Lower lobe of right lung (tissue), 2 donors: ENCODE results near the gene SLCO4C1. TPM values are rescaled to one million over a fixed set of nuclear protein-coding genes. Genes with fewer than 3 reads are reported as not detected.
"Not testable (repeated sequence)": the region's sequence is repeated elsewhere in the genome, so short reads cannot be mapped to it uniquely, and the experiment has no call there.

Experiments
- ATAC-seq, 2 donors: fragments of 200-7000 bp; cut with Tn5 transposase; one replicate each; pipeline ENCODE4 v1.9.1; 2020 to 2022; ENCODE audit warnings: mild to moderate bottlenecking in 2 of 2, moderate library complexity in 2 of 2
- DNase-seq: peaks from one replicate; pipeline ENCODE4 v3.0.0-alpha.2; 2020
- H3K27ac ChIP-seq: fragments of 200-600 bp; one replicate; pipeline ENCODE4 v1.8.0; 2022
- H3K27me3 ChIP-seq: fragments of 200-600 bp; one replicate; pipeline ENCODE4 v1.8.0; 2022; ENCODE audit warnings: low read depth
- H3K36me3 ChIP-seq: fragments of 200-600 bp; one replicate; pipeline ENCODE4 v1.8.0; 2022; ENCODE audit warnings: mild to moderate bottlenecking
- H3K4me1 ChIP-seq: fragments of 200-600 bp; one replicate; pipeline ENCODE4 v1.8.0; 2022
- H3K4me3 ChIP-seq: fragments of 200-600 bp; one replicate; pipeline ENCODE4 v1.8.0; 2022; ENCODE audit warnings: mild to moderate bottlenecking
- H3K9me3 ChIP-seq: fragments of 200-600 bp; one replicate; pipeline ENCODE4 v1.8.0; 2022
- CTCF ChIP-seq: fragments of 200-600 bp; IDR thresholded peaks from one replicate; pipeline ENCODE4 v1.8.0; 2022; ENCODE audit warnings: antibody characterized with exemption, mild to moderate bottlenecking
- intact Hi-C: fragments of 100-400 bp; cut with DNase I; formaldehyde crosslinking; loops from one replicate; pipeline ENCODE4 v1.11.0; 2022
- long read RNA-seq: library from polyadenylated mRNA; unstranded; transcript quantifications from one replicate; pipeline ENCODE4 v2.0.0, GENCODE V29; 2021
- total RNA-seq: library from RNA; stranded (reverse); fragmentation: NEBNext Ultra II Directional; extraction: Animal tissue kit (Norgen Biotek cat#: 25700); gene quantifications from one replicate; pipeline ENCODE4 v1.2.1, GENCODE V29; 2021
- donor health status: DM: no; HTN: yes; CAD: no; lungs with severe emphysema.

The SLCO4C1 gene
- 29.5 TPM for total RNA-seq
- long read RNA-seq, full-length matches to known transcripts, result 17 of 34 reads
- long read RNA-seq, partial matches to known transcripts, result 10 of 34 reads
- long read RNA-seq, other reads (novel, unspliced or antisense), result 7 of 34 reads

GRCh38 chr5:102296178-102296817 is at the start of gene SLCO4C1:
TSS of gene SLCO4C1 (minus strand) at chr5:102296284. CDS start at chr5:102296262, 22 bp downstream.
- Histone ChIP-seq H3K27me3 (no peaks in the 10 kb centered on the region), H3K4me3 (peak within 1 kb of the TSS; percentile 62), H3K36me3 (no peaks in the 10 kb centered on the region), H3K27ac (peak within 1 kb of the TSS; percentile 47), H3K4me1 (peaks cover 16% of the 10 kb centered on the region), H3K9me3 (no peaks in the 10 kb centered on the region)
- DNase-seq (peak; percentile 93), ATAC-seq (peak; percentile 97 to 98)
- TF ChIP-seq CTCF, result peak; percentile 54
- intact Hi-C loops, result no loop called here

- intact Hi-C loops, result no loop called here
- Histone ChIP-seq H3K36me3 (no peaks in the 10 kb centered on the region), H3K4me1 (no peaks in the 10 kb centered on the region), H3K27me3 (no peaks in the 10 kb centered on the region), H3K27ac (no peak overlapping the region), H3K4me3 (no peak overlapping the region), H3K9me3 (no peaks in the 10 kb centered on the region)
- DNase-seq, result no peak
- no peak for TF ChIP-seq CTCF
- ATAC-seq, result no peak
Observed at GRCh38 chr5:102341681-102342288, 45.7 kb upstream of the SLCO4C1 start.

GRCh38 chr5:102324714-102325113 is 28.6 kb upstream of the SLCO4C1 start:
- H3K27ac ChIP-seq, result no peak overlapping the region
- DNase-seq (no peak), ATAC-seq (no peak)
- H3K4me1 ChIP-seq, result no peaks in the 10 kb centered on the region
- H3K36me3 ChIP-seq, result no peaks in the 10 kb centered on the region
- H3K9me3 ChIP-seq, result no peaks in the 10 kb centered on the region
- no peak for TF ChIP-seq CTCF
- intact Hi-C loops, result no loop called here
- no peak overlapping the region for H3K4me3 ChIP-seq
- H3K27me3 ChIP-seq, result no peaks in the 10 kb centered on the region

GRCh38 chr5:102318801-102319200 is 22.7 kb upstream of the SLCO4C1 start:
- H3K9me3 ChIP-seq, H3K27ac ChIP-seq, intact Hi-C loops, H3K27me3 ChIP-seq, H3K4me1 ChIP-seq, ATAC-seq, DNase-seq, H3K4me3 ChIP-seq, H3K36me3 ChIP-seq: not testable (repeated sequence)

GRCh38 chr5:102314328-102314727 is 18.2 kb upstream of the SLCO4C1 start:
- DNase-seq (no peak), ATAC-seq (no peak)
- intact Hi-C loops, result no loop called here
- Histone ChIP-seq H3K4me1 (no peaks in the 10 kb centered on the region), H3K9me3 (no peaks in the 10 kb centered on the region), H3K36me3 (no peaks in the 10 kb centered on the region), H3K27me3 (no peaks in the 10 kb centered on the region), H3K27ac (no peak overlapping the region), H3K4me3 (no peak overlapping the region)
- TF ChIP-seq CTCF, result no peak

GRCh38 chr5:102313912-102314311 is 17.8 kb upstream of the SLCO4C1 start:
- no peak for TF ChIP-seq CTCF
- ATAC-seq (no peak), DNase-seq (no peak)
- no peaks in the 10 kb centered on the region for H3K27me3 ChIP-seq
- intact Hi-C loops, result no loop called here
- no peaks in the 10 kb centered on the region for H3K9me3 ChIP-seq
- no peaks in the 10 kb centered on the region for H3K4me1 ChIP-seq
- no peak overlapping the region for H3K27ac ChIP-seq
- no peak overlapping the region for H3K4me3 ChIP-seq
- H3K36me3 ChIP-seq, result no peaks in the 10 kb centered on the region
